ENCODE measurements around the gene MEFV.

DNA sequence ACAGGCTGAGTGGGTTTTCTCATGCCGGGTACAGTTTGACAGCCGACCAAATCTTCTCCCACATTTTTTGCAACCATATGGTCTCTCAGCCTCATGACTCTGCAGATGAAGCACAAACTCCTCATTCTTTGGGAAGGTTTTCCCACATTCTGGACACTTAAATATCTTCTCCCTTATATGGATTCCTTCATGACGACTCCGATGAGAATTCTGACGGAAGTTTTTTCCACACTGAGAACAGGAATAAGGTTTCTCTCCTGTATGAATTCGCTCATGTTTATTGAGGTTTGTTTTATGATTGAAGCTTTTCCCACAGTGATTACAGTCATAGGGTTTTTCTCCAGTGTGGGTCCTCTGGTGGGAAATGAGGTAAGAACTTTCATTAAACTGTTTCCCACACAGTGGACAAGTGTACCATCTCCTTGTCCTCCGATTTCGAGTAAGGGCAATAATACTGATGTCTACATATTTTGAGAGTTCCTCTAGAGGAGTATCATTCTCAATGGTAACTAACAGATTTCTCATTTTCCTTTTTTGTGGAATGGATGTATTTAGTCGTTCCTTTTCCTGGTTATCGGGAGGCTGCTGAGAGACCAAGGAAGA is 32.4 kb downstream of the MEFV start:
- TF ChIP-seq ESRRG (CRISPR knock-in tag; IDR thresholded peaks at IDR 0.05) (no peak), SNAI2 (CRISPR knock-in tag; IDR thresholded peaks at IDR 0.05) (no peak), ZNF70 (CRISPR knock-in tag; IDR thresholded peaks at IDR 0.05) (no peak), ZFP3 (CRISPR knock-in tag; IDR thresholded peaks at IDR 0.05) (no peak), ARNTL (CRISPR knock-in tag; IDR thresholded peaks at IDR 0.05; ENCODE audit: borderline replicate concordance, low read depth) (no peak), RARB (CRISPR knock-in tag; IDR thresholded peaks at IDR 0.05) (no peak), OSR1 (CRISPR knock-in tag; IDR thresholded peaks at IDR 0.05) (no peak)
- TF ChIP-seq, protein P1, sequence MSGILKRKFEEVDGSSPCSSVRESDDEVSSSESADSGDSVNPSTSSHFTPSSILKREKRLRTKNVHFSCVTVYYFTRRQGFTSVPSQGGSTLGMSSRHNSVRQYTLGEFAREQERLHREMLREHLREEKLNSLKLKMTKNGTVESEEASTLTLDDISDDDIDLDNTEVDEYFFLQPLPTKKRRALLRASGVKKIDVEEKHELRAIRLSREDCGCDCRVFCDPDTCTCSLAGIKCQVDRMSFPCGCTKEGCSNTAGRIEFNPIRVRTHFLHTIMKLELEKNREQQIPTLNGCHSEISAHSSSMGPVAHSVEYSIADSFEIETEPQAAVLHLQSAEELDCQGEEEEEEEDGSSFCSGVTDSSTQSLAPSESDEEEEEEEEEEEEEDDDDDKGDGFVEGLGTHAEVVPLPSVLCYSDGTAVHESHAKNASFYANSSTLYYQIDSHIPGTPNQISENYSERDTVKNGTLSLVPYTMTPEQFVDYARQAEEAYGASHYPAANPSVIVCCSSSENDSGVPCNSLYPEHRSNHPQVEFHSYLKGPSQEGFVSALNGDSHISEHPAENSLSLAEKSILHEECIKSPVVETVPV (CRISPR knock-in tag; IDR thresholded peaks at IDR 0.05) = no peak

Data from SK-N-SH treated with all-trans-retinoic acid at 6 μM for 48 hours (cell line).